HepG2 (cell line): ENCODE measurements around the gene TMEM141. TPM values are rescaled to one million over a fixed set of nuclear protein-coding genes. Genes with fewer than 3 reads are reported as not detected.
A peak's percentile ranks its signal among the peaks of the same experiment; 100 is the strongest.

Source experiments
- GATA4 ChIP-seq: sonication (generic); IDR thresholded peaks from 2 replicates; pipeline ENCODE4 v1.6.1; 2016; ENCODE audit warnings: antibody characterized with exemption, low read depth, borderline replicate concordance
- GZF1 ChIP-seq: sonication (generic); formaldehyde crosslinking; IDR thresholded peaks from 2 replicates; pipeline ENCODE4 v1.5.1; 2020; ENCODE audit warnings: mild to moderate bottlenecking, missing genetic modification reagents
- HDAC2 ChIP-seq: sonication (generic); formaldehyde crosslinking; IDR thresholded peaks from 2 replicates; pipeline ENCODE4 v1.4.0; 2020; ENCODE audit warnings: missing genetic modification reagents
- KLF9 ChIP-seq: IDR thresholded peaks from 2 replicates; pipeline ENCODE4 v1.6.1; 2016; ENCODE audit warnings: low read depth
- MAZ ChIP-seq, 2 experiments: sonication (generic) in 1 of 2; formaldehyde crosslinking in 1 of 2; IDR thresholded peaks; 2 replicates each; pipeline versions ENCODE4 v1.5.0 to v1.6.1; 2012 to 2020; ENCODE audit warnings: low read depth in 2 of 2, mild to moderate bottlenecking in 2 of 2, borderline replicate concordance in 1 of 2, improper control_type of control experiment in 1 of 2, low read length in 1 of 2, missing genetic modification reagents in 1 of 2, moderate library complexity in 1 of 2
- MED8 ChIP-seq: sonication (generic); formaldehyde crosslinking; IDR thresholded peaks from 2 replicates; pipeline ENCODE4 v1.8.1; 2023; ENCODE audit warnings: mild to moderate bottlenecking, missing genetic modification reagents; ENCODE audit not compliant: insufficient replicate concordance
- PHF8 ChIP-seq: sonication (generic); formaldehyde crosslinking; IDR thresholded peaks from 2 replicates; pipeline ENCODE4 v1.5.0; 2020; ENCODE audit warnings: missing genetic modification reagents
- PLRG1 ChIP-seq: fragments of 450-650 bp; conservative IDR thresholded peaks from 2 replicates; pipeline ENCODE4 v1.6.1; 2016
- REL ChIP-seq: sonication (generic); formaldehyde crosslinking; conservative IDR thresholded peaks from 2 replicates; pipeline ENCODE4 v1.8.0; 2022; ENCODE audit warnings: mild to moderate bottlenecking, missing genetic modification reagents, moderate library complexity
- SPEN ChIP-seq: sonication (generic); formaldehyde crosslinking; IDR thresholded peaks from 2 replicates; pipeline ENCODE4 v1.5.1; 2020; ENCODE audit warnings: low read depth, mild to moderate bottlenecking, missing genetic modification reagents
- ZBTB38 ChIP-seq: sonication (generic); formaldehyde crosslinking; IDR thresholded peaks from 2 replicates; pipeline ENCODE4 v1.5.1; 2020; ENCODE audit warnings: mild to moderate bottlenecking, missing genetic modification reagents
- polyA plus RNA-seq, 8 experiments: library from polyadenylated mRNA; depleted of rRNA in 3 of 8; stranded (reverse) in 7 of 8; unstranded in 1 of 8; fragments of >200 nt; fragmentation: Illumina TruSeq in 4 of 8; extraction: Trizol in 4 of 8; gene quantifications; 2 replicates each; pipeline versions ENCODE4 v1.2.1 to v1.2.3, GENCODE V29; 2011 to 2016; ENCODE audit warnings: low read depth in 4 of 8, missing spikeins in 1 of 8, mixed read lengths in 1 of 8; ENCODE audit not compliant: insufficient read depth in 1 of 8
- total RNA-seq, 5 experiments: library from RNA; depleted of rRNA; stranded (reverse); fragments of >200 nt; fragmentation: Illumina TruSeq; extraction: Trizol; gene quantifications; 2 replicates each; pipeline ENCODE4 v1.2.3, GENCODE V29; 2016; ENCODE audit warnings: low read depth in 1 of 5
- TF ChIP-seq, protein P1 (sequence below): sonication (generic); formaldehyde crosslinking; IDR thresholded peaks from 2 replicates; pipeline ENCODE4 v1.8.1; 2023; ENCODE audit warnings: mild to moderate bottlenecking, missing genetic modification reagents
- TF ChIP-seq, protein P2 (sequence below): sonication (generic); formaldehyde crosslinking; IDR thresholded peaks from 2 replicates; pipeline ENCODE4 v1.8.0; 2022; ENCODE audit warnings: missing genetic modification reagents, mild to moderate bottlenecking, moderate library complexity, borderline replicate concordance
- TF ChIP-seq, protein P3 (sequence below): sonication (generic); formaldehyde crosslinking; IDR thresholded peaks from 2 replicates; pipeline ENCODE4 v1.5.0; 2020; ENCODE audit warnings: mild to moderate bottlenecking, missing genetic modification reagents, borderline replicate concordance
- TF ChIP-seq, protein P4 (sequence below): IDR thresholded peaks from 2 replicates; pipeline ENCODE4 v1.6.1; 2018; ENCODE audit warnings: missing genetic modification reagents, mild to moderate bottlenecking, missing compliant biosample characterization
- TF ChIP-seq, protein P5 (sequence below): sonication (generic); IDR thresholded peaks from 2 replicates; pipeline ENCODE4 v1.6.1; 2016; ENCODE audit warnings: low read depth, borderline replicate concordance

TMEM141 gene
- total and polyA plus RNA-seq, 2 of the 13 experiments (the other 11 are each of a cell fraction or from before 2014, with no cell fraction given): 81.0 to 202 TPM

DNA sequence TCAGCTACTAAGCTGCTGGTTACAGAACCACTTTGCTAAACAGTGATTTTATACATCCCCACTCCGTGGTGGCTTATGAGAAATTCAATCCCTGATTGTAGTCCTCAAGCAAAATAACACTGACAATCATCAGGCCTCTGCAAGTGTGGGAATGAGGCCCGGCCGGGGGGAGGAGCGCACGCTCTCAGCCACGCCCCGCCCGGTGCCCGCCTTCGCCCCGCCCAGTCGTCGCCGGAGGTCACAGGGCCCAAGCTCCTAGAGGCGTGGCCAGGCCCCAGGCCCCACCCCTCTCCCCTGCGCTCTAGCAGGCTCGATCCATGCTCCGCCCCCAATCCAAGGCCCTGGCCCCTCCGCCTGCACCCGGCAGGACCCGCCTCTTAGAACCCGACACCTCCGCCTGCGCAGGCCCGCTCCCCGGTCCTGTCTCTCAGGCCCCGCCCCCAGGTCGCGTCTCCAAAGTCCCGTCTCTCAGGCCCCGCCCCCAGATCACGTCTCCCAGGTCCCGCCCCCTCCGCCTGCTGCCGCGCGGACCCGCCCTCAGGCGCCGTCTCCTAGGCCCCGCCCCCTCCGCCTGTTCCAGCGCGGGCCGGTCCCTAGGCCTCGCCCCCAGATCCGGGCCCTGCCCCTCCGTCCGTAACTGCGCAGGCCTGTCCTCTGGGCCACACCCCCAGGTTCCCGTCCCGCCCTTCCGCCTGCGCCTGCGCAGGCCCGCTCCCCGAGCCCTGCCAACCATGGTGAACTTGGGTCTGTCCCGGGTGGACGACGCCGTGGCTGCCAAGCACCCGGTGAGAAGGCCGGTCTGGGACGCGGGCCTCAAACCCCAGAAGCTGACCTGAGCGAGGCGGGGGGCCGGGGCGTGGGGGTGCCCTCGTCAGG lies at the start of gene TMEM141 (continued):
- TF ChIP-seq ZBTB38 (CRISPR knock-in tag) (0 out of 2 replicates have a peak, but pooled peaks have one; percentile 56), SPEN (CRISPR knock-in tag) (peak; percentile 6; the same call in 1 of the 2 replicates), PLRG1 (no peak), HDAC2 (CRISPR knock-in tag) (0 out of 2 replicates have a peak, but pooled peaks have one; percentile 13), KLF9 (CRISPR knock-in tag) (0 out of 2 replicates have a peak, but pooled peaks have one; percentile 62), MED8 (CRISPR knock-in tag) (peak; percentile 84), GATA4 (peak; percentile 31; the same call in 1 of the 2 replicates), GZF1 (CRISPR knock-in tag) (no peak), PHF8 (CRISPR knock-in tag) (peak; percentile 51), REL (0 out of 2 replicates have a peak, but pooled peaks have one; percentile 18), MAZ (IDR thresholded peaks at IDR 0.05; ENCODE audit: borderline replicate concordance, low read depth, low read length) (peak; percentile 71), MAZ (CRISPR knock-in tag; IDR thresholded peaks at IDR 0.05; ENCODE audit: low read depth) (0 out of 2 replicates have a peak, but pooled peaks have one; percentile 47)
- TF ChIP-seq, protein P1, sequence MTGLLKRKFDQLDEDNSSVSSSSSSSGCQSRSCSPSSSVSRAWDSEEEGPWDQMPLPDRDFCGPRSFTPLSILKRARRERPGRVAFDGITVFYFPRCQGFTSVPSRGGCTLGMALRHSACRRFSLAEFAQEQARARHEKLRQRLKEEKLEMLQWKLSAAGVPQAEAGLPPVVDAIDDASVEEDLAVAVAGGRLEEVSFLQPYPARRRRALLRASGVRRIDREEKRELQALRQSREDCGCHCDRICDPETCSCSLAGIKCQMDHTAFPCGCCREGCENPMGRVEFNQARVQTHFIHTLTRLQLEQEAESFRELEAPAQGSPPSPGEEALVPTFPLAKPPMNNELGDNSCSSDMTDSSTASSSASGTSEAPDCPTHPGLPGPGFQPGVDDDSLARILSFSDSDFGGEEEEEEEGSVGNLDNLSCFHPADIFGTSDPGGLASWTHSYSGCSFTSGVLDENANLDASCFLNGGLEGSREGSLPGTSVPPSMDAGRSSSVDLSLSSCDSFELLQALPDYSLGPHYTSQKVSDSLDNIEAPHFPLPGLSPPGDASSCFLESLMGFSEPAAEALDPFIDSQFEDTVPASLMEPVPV (CRISPR knock-in tag): peak; percentile 73; the same call in 1 of the 2 replicates
- TF ChIP-seq, protein P2, sequence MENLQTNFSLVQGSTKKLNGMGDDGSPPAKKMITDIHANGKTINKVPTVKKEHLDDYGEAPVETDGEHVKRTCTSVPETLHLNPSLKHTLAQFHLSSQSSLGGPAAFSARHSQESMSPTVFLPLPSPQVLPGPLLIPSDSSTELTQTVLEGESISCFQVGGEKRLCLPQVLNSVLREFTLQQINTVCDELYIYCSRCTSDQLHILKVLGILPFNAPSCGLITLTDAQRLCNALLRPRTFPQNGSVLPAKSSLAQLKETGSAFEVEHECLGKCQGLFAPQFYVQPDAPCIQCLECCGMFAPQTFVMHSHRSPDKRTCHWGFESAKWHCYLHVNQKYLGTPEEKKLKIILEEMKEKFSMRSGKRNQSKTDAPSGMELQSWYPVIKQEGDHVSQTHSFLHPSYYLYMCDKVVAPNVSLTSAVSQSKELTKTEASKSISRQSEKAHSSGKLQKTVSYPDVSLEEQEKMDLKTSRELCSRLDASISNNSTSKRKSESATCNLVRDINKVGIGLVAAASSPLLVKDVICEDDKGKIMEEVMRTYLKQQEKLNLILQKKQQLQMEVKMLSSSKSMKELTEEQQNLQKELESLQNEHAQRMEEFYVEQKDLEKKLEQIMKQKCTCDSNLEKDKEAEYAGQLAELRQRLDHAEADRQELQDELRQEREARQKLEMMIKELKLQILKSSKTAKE (CRISPR knock-in tag): no peak
- TF ChIP-seq, protein P3, sequence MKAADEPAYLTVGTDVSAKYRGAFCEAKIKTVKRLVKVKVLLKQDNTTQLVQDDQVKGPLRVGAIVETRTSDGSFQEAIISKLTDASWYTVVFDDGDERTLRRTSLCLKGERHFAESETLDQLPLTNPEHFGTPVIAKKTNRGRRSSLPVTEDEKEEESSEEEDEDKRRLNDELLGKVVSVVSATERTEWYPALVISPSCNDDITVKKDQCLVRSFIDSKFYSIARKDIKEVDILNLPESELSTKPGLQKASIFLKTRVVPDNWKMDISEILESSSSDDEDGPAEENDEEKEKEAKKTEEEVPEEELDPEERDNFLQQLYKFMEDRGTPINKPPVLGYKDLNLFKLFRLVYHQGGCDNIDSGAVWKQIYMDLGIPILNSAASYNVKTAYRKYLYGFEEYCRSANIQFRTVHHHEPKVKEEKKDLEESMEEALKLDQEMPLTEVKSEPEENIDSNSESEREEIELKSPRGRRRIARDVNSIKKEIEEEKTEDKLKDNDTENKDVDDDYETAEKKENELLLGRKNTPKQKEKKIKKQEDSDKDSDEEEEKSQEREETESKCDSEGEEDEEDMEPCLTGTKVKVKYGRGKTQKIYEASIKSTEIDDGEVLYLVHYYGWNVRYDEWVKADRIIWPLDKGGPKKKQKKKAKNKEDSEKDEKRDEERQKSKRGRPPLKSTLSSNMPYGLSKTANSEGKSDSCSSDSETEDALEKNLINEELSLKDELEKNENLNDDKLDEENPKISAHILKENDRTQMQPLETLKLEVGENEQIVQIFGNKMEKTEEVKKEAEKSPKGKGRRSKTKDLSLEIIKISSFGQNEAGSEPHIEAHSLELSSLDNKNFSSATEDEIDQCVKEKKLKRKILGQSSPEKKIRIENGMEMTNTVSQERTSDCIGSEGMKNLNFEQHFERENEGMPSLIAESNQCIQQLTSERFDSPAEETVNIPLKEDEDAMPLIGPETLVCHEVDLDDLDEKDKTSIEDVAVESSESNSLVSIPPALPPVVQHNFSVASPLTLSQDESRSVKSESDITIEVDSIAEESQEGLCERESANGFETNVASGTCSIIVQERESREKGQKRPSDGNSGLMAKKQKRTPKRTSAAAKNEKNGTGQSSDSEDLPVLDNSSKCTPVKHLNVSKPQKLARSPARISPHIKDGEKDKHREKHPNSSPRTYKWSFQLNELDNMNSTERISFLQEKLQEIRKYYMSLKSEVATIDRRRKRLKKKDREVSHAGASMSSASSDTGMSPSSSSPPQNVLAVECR: peak; percentile 53; the same call in 1 of the 2 replicates
- TF ChIP-seq, protein P4, sequence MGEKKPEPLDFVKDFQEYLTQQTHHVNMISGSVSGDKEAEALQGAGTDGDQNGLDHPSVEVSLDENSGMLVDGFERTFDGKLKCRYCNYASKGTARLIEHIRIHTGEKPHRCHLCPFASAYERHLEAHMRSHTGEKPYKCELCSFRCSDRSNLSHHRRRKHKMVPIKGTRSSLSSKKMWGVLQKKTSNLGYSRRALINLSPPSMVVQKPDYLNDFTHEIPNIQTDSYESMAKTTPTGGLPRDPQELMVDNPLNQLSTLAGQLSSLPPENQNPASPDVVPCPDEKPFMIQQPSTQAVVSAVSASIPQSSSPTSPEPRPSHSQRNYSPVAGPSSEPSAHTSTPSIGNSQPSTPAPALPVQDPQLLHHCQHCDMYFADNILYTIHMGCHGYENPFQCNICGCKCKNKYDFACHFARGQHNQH (CRISPR knock-in tag): peak; percentile 30; the same call in 1 of the 2 replicates
- TF ChIP-seq, protein P5, sequence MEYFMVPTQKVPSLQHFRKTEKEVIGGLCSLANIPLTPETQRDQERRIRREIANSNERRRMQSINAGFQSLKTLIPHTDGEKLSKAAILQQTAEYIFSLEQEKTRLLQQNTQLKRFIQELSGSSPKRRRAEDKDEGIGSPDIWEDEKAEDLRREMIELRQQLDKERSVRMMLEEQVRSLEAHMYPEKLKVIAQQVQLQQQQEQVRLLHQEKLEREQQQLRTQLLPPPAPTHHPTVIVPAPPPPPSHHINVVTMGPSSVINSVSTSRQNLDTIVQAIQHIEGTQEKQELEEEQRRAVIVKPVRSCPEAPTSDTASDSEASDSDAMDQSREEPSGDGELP: peak; percentile 11; the same call in 1 of the 2 replicates
